AG10803 (cell line): ENCODE results near the gene OR6T1.

Source experiments
- DNase-seq: peaks from one replicate; pipeline ENCODE4 v3.0.0; 2010; ENCODE audit warnings: low read depth
- H3K4me3 ChIP-seq: 2 replicates; pipeline ENCODE4 v1.5.1; 2011; ENCODE audit warnings: mild to moderate bottlenecking, low read length, control low read depth
- TF ChIP-seq, protein P1 (sequence below): conservative IDR thresholded peaks from 2 replicates; pipeline ENCODE4 v1.5.1; 2011; ENCODE audit warnings: mild to moderate bottlenecking, low read length, control low read depth, inconsistent platforms

The OR6T1 gene

GRCh38 chr11:123901867-123902266 is 41.8 kb downstream of the OR6T1 start, which contains the start of gene OR8D4:
Gene OR8D4 (plus strand): TSS chr11:123902167. CDS start chr11:123906432, 4,265 bp downstream.
- TF ChIP-seq, protein P1, sequence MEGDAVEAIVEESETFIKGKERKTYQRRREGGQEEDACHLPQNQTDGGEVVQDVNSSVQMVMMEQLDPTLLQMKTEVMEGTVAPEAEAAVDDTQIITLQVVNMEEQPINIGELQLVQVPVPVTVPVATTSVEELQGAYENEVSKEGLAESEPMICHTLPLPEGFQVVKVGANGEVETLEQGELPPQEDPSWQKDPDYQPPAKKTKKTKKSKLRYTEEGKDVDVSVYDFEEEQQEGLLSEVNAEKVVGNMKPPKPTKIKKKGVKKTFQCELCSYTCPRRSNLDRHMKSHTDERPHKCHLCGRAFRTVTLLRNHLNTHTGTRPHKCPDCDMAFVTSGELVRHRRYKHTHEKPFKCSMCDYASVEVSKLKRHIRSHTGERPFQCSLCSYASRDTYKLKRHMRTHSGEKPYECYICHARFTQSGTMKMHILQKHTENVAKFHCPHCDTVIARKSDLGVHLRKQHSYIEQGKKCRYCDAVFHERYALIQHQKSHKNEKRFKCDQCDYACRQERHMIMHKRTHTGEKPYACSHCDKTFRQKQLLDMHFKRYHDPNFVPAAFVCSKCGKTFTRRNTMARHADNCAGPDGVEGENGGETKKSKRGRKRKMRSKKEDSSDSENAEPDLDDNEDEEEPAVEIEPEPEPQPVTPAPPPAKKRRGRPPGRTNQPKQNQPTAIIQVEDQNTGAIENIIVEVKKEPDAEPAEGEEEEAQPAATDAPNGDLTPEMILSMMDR: no peak
- no peak for DNase-seq
- no peak within 1 kb of the TSS for H3K4me3 ChIP-seq

DNA sequence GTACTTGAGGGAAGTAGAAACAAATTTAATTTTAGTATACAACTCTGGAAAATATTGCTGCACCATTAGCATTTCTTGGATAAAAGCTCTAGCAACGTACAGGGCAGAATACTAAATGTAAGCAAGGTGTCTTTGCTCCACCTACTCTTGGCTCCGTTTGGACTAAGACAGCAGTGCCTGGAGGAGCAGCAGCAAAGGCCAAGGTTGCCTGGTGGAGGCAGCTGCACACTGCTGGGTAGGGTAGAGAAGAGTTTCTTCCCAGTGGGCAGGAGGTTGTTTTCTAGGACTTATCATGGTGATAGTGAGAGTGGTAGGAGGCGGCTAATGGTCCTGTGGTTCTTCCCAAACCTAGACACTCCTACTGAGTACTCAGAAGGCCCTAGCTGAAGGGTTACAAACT is 43.8 kb downstream of the OR6T1 start:
- DNase-seq: no peak
- H3K4me3 ChIP-seq: no peak overlapping the region
- TF ChIP-seq, protein P1: no peak
